IPS-18a (cell line): ENCODE measurements around the gene CFAP410.

ENCODE experiments used
- H3K27ac ChIP-seq: one replicate; pipeline ENCODE4 v1.5.1; 2013; ENCODE audit warnings: low read length
- H3K27me3 ChIP-seq: one replicate; pipeline ENCODE4 v1.6.1; 2013; ENCODE audit warnings: mild to moderate bottlenecking, low read length; ENCODE audit not compliant: control insufficient read depth, insufficient read depth
- H3K36me3 ChIP-seq: one replicate; pipeline ENCODE4 v1.6.1; 2013; ENCODE audit warnings: low read depth, low read length; ENCODE audit not compliant: control insufficient read depth
- H3K4me1 ChIP-seq: one replicate; pipeline ENCODE4 v1.6.1; 2013; ENCODE audit warnings: low read depth, low read length; ENCODE audit not compliant: control insufficient read depth
- H3K4me3 ChIP-seq: one replicate; pipeline ENCODE4 v1.5.1; 2013; ENCODE audit warnings: low read length
- H3K9ac ChIP-seq: one replicate; pipeline ENCODE4 v1.6.1; 2013; ENCODE audit warnings: mild to moderate bottlenecking, low read length, moderate library complexity
- H3K9me3 ChIP-seq: one replicate; pipeline ENCODE4 v1.6.1; 2013; ENCODE audit warnings: low read depth, low read length; ENCODE audit not compliant: control insufficient read depth

The CFAP410 gene

GRCh38 chr21:44279354-44280260 lies 59.6 kb downstream of the CFAP410 start:
- H3K9ac ChIP-seq, result no peak overlapping the region
- no peak overlapping the region for H3K27ac ChIP-seq
- no peaks in the 10 kb centered on the region for H3K9me3 ChIP-seq
- H3K4me3 ChIP-seq, result no peak overlapping the region
- no peaks in the 10 kb centered on the region for H3K27me3 ChIP-seq
- peaks cover 7% of the 10 kb centered on the region for H3K4me1 ChIP-seq
- no peaks in the 10 kb centered on the region for H3K36me3 ChIP-seq
